ENCODE results near the gene DTX3.

The DTX3 gene

DNA sequence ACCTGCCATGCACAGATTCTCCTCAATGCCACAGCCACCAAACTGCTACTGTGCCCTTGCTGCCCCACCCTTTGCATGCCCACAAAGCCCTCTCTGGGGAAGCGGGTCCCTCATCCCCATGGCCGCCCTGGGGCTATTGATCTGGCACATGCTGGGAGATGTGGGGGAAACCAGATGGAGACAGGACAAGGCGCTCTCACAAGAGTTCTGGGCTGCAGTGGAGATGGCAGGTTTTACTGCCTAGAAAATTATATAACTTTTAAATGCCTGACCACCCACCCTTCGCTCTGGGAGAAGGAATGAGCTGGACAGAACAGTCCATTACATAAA is 24.2 kb upstream of the DTX3 start:
- no peak overlapping the region for H3K4me2 ChIP-seq (ENCODE audit: low read length)
- no peaks in the 10 kb centered on the region; the same call in 1 of the 2 replicates for H4K20me1 ChIP-seq (ENCODE audit: control insufficient read depth, insufficient read depth, low read depth, low read length)
- H3K79me2 ChIP-seq (ENCODE audit: control insufficient read depth, low read length): no peaks in the 10 kb centered on the region
- no peaks in the 10 kb centered on the region for H3K36me3 ChIP-seq (ENCODE audit: control insufficient read depth, low read length)
- no peaks in the 10 kb centered on the region for H3K9me3 ChIP-seq (ENCODE audit: control insufficient read depth, insufficient read depth, low read length)
- H3K4me3 ChIP-seq (ENCODE audit: low read length): no peak overlapping the region
- H3K27ac ChIP-seq (ENCODE audit: low read depth, low read length): no peak overlapping the region
- no peaks in the 10 kb centered on the region for H3F3A ChIP-seq (ENCODE audit: control insufficient read depth, insufficient read depth)
- TF ChIP-seq EZH2phosphoT487 (IDR thresholded peaks at IDR 0.05; ENCODE audit: borderline replicate concordance, low read length): no peak
- TF ChIP-seq, protein P1, sequence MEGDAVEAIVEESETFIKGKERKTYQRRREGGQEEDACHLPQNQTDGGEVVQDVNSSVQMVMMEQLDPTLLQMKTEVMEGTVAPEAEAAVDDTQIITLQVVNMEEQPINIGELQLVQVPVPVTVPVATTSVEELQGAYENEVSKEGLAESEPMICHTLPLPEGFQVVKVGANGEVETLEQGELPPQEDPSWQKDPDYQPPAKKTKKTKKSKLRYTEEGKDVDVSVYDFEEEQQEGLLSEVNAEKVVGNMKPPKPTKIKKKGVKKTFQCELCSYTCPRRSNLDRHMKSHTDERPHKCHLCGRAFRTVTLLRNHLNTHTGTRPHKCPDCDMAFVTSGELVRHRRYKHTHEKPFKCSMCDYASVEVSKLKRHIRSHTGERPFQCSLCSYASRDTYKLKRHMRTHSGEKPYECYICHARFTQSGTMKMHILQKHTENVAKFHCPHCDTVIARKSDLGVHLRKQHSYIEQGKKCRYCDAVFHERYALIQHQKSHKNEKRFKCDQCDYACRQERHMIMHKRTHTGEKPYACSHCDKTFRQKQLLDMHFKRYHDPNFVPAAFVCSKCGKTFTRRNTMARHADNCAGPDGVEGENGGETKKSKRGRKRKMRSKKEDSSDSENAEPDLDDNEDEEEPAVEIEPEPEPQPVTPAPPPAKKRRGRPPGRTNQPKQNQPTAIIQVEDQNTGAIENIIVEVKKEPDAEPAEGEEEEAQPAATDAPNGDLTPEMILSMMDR (IDR thresholded peaks at IDR 0.05; ENCODE audit: low read depth, low read length, poor library complexity, severe bottlenecking): no peak
- peaks cover 5% of the 10 kb centered on the region for H3K4me1 ChIP-seq (ENCODE audit: control insufficient read depth, low read length)
- no peaks in the 10 kb centered on the region for H3K9me2 ChIP-seq (replicated peaks; ENCODE audit: control insufficient read depth, low read length)
- H3K27me3 ChIP-seq (ENCODE audit: control insufficient read depth, low read length): peaks cover 55% of the 10 kb centered on the region

DNA sequence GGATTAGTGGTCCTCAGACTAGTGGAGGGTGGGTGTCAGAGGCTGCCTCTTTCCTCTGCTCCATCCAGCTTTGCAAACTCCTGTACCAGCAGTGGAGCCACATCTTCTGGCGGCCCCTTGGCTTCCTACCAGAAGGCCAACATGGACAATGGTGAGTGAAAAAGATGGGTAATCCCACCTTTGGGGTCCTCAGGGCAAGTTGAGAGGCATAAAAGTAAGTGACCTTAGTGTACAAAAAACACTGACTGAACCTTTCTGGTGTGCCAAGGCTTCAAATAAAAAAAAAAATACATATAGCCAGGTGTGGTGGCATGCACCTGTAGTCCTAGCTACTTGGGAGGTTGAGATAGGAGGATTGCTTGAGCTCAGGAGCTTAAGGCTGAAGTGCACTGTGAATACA is 22.8 kb upstream of the DTX3 start:
- no peak overlapping the region for H3K4me3 ChIP-seq (ENCODE audit: low read length)
- H3K27ac ChIP-seq (ENCODE audit: low read depth, low read length): no peak overlapping the region
- H3K36me3 ChIP-seq (ENCODE audit: control insufficient read depth, low read length): no peaks in the 10 kb centered on the region
- peaks cover 54% of the 10 kb centered on the region for H3K27me3 ChIP-seq (ENCODE audit: control insufficient read depth, low read length)
- H3K9me2 ChIP-seq (replicated peaks; ENCODE audit: control insufficient read depth, low read length): no peaks in the 10 kb centered on the region
- no peaks in the 10 kb centered on the region for H3K79me2 ChIP-seq (ENCODE audit: control insufficient read depth, low read length)
- H4K20me1 ChIP-seq (ENCODE audit: control insufficient read depth, insufficient read depth, low read depth, low read length): no peaks in the 10 kb centered on the region; the same call in 1 of the 2 replicates
- TF ChIP-seq, protein P1 (IDR thresholded peaks at IDR 0.05; ENCODE audit: low read depth, low read length, poor library complexity, severe bottlenecking): no peak
- TF ChIP-seq EZH2phosphoT487 (IDR thresholded peaks at IDR 0.05; ENCODE audit: borderline replicate concordance, low read length): no peak
- peaks cover 5% of the 10 kb centered on the region for H3K4me1 ChIP-seq (ENCODE audit: control insufficient read depth, low read length)
- H3F3A ChIP-seq (ENCODE audit: control insufficient read depth, insufficient read depth): no peaks in the 10 kb centered on the region
- no peak overlapping the region for H3K4me2 ChIP-seq (ENCODE audit: low read length)
- no peaks in the 10 kb centered on the region for H3K9me3 ChIP-seq (ENCODE audit: control insufficient read depth, insufficient read depth, low read length)

DNA sequence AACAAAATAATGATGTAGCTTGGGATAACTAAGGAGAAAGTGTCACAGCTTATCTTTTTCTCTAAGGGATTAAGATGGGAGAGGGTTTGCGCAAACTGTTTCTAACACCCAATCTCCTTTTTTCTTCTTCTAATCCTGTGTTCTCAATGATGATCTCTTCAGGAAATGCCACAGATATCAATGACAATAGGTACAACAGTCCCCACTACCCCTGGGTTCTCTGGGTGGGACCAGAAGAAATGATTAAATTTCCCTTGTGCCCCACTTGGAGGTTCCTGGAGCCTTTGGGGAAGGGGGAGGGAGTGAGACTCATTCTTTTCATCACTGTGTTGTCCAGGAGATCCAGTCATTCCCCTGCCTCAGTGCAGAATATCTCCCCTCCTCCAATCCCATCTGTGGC is 22.2 kb upstream of the DTX3 start:
- H3K4me1 ChIP-seq (ENCODE audit: control insufficient read depth, low read length): peaks cover 5% of the 10 kb centered on the region
- peaks cover 56% of the 10 kb centered on the region for H3K27me3 ChIP-seq (ENCODE audit: control insufficient read depth, low read length)
- H4K20me1 ChIP-seq (ENCODE audit: control insufficient read depth, insufficient read depth, low read depth, low read length): no peaks in the 10 kb centered on the region; the same call in 1 of the 2 replicates
- H3F3A ChIP-seq (ENCODE audit: control insufficient read depth, insufficient read depth): no peaks in the 10 kb centered on the region
- no peaks in the 10 kb centered on the region for H3K79me2 ChIP-seq (ENCODE audit: control insufficient read depth, low read length)
- no peak overlapping the region for H3K4me2 ChIP-seq (ENCODE audit: low read length)
- no peak overlapping the region for H3K27ac ChIP-seq (ENCODE audit: low read depth, low read length)
- no peaks in the 10 kb centered on the region for H3K9me2 ChIP-seq (replicated peaks; ENCODE audit: control insufficient read depth, low read length)
- H3K4me3 ChIP-seq (ENCODE audit: low read length): no peak overlapping the region
- H3K9me3 ChIP-seq (ENCODE audit: control insufficient read depth, insufficient read depth, low read length): no peaks in the 10 kb centered on the region
- TF ChIP-seq EZH2phosphoT487 (IDR thresholded peaks at IDR 0.05; ENCODE audit: borderline replicate concordance, low read length): no peak
- TF ChIP-seq, protein P1 (IDR thresholded peaks at IDR 0.05; ENCODE audit: low read depth, low read length, poor library complexity, severe bottlenecking): no peak
- no peaks in the 10 kb centered on the region for H3K36me3 ChIP-seq (ENCODE audit: control insufficient read depth, low read length)
